Stimulated activated CD8-positive, alpha-beta memory T cell treated with anti-CD3 and anti-CD28 coated beads, Interleukin-15, amount 100 ng/mL, for 1 hour (primary cell): ENCODE data around the gene ZNF214.

Source experiments
- DNase-seq: peaks from one replicate; pipeline ENCODE4 v3.0.0-alpha.2; 2020; ENCODE audit warnings: low read depth

The ZNF214 gene

DNA sequence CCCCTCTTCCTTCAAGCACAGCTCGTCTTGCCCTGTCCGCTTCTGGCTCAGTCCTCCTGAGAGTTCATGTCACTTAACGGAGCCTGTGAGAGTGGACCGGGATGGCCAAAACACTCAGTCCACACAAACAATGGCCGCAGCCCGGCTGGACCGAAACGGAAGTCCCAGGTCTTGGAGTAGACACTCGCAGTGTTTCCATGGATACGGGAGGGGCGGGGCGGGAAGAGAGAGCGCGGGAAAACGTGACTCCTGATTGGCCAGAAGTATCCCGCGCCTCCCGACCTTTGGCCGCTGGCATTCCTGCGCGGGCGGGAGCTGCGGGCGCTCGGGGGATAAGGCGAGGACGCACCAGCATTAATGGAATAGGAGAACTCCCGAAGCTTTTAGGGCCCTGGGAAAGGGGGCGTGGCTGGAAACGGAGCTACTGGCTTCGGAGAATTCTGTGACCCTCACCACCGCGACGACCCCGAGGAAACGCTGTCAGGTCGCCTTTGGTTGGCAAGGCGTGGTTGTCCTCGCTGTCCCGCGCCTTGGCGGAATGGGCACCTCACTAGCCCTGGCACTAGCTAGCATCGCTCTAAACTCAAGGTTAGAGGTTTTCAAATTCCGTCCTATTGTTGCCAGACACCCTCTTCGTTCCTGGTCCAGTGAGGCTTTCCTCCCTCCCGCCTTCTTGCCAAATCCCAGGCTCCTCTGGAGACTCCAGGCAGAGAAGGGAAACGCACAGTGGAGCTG lies at the start of gene ZNF214, which contains the start of gene NLRP14:
Gene ZNF214, minus strand, starts transcription at position 164 of the 735 bp plus-strand sequence. CDS start 17,511 bp downstream, outside the sequence.
Gene NLRP14, plus strand, starts transcription at position 297 of the 735 bp plus-strand sequence. CDS start 18,108 bp downstream, outside the sequence.
- DNase-seq: no peak

DNA sequence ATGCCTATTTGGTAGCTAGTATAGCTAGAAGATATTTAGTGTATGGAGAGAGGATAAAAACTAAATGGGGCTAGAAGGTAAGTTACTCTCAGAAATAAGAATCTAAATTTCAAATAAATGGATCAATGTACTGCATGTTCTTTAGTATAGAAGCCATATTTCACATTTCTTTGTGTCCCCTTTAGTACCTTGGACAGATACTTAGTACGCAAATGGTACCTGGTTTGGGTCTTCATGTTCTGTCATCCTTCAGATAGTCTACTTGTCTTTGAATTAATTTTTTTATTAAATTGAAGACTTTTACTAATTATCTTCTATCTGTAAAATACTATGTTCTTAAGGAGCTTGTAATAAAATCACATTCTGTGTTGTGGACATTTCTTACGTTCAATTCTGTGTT lies 42.4 kb upstream of the ZNF214 start:
- DNase-seq: no peak

DNA sequence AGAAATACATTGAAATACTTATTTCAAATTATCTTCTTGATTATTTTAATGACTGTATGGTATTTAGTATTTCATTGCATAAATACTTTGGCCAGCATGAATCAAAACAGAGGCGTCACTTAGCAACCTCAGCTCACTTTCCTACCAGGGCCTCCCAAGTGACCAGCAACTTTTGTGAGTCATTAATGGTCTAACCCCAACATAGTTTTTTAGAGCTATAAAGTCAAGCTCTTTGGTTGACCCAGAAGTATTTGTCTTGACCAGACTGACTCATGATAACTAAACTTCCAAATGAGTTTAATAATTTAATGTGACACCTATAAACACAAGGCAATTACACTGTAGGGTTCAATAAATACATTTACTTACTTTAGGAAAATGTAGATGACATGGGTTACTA lies 40.7 kb upstream of the ZNF214 start:
- DNase-seq: no peak

DNA sequence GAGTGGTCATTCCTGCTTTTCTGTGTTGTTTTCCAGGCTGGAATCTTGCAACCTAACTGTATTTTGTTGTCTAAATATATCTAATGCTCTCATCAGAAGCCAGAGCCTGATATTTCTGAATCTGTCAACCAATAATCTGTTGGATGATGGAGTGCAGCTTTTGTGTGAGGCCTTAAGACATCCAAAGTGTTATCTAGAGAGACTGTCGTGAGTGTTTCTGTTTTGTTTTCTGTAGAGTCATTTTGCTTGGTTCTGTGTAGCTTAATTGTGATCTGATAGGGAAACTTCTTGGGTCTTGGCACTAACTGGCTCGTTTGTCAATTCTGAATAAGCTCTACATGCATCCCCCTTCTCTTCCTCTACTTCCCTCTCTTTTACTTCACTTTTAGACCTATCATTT lies 37.5 kb upstream of the ZNF214 start:
- no peak for DNase-seq

DNA sequence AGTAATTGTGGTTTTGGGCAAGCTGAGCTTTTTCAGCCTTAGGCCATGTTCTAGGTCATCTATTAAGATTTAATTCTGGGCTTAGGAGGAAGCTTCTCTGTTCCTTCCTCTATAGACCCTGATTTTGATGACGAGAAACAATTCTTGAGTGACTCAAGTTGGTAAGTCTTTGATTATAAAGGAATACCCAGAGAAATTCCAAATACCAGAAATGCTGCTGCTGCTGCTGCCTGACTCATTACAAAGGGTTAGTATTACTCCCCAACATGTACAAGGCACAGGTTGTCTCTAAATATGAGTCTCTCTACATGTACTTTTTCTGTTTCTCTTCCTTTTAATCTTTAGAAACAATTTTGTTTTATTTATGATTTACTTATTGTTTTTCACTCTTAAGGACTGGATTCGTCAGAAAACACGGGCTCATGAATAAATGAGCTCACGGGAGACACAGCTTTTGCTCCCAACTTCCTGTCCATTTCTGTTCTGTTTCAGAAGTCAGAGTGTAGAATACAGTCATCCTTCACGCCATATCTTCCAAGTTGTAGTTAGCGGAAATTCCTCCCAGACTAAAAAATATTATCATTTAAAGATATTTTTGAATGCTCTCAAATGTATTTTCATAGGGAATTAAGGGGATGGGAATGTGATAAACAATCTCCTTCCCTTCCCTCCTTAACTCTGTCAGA lies 36.8 kb upstream of the ZNF214 start:
- no peak for DNase-seq

DNA sequence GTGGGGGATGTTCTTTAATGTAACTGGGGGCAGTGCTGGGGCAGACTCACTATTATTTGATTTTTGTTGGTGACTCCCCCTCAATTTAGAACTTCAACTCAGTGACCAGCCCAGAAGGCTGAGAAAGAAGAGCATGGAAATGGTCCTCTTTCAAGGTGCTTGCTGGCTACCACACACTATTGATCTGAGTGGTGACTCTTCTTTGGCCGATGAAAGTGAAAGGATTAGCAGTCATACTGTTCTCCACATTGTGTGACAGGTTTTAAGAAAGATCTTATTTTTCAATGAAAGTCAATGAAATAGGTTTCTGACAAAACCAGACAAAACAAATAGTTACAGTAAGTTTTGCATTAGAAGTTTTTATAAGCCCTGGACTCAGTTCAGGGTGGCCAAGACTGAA lies 30.0 kb upstream of the ZNF214 start:
- DNase-seq: no peak

DNA sequence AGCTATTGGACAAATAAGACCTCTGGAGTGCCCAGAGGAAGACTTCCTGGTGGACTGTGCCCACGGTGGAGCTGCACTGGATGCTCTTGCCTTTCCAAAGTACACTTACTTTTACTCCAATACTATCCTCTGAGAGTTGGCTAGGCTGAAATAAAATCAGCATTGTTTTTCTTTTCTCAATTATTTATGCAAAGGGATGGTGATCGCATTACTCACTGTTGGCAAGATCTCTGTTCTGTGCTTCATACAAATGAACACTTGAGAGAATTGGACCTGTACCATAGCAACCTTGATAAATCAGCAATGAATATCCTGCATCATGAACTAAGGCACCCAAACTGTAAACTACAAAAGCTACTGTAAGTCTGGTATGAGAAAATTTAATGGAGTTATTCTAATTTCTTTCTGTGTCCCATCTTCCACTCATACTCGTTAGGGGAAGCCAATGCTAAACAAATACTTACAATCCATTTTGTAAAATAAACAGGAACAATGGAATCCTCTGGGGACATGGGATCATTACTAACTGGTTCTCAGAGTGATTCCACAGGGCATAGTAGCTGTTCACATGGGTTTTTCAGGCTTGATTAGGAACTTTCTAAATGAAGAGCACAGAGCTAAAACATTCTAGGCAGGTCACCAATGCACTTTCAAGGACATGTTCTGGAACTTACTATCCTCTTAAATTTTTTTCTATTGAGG lies 26.5 kb upstream of the ZNF214 start:
- no peak for DNase-seq

DNA sequence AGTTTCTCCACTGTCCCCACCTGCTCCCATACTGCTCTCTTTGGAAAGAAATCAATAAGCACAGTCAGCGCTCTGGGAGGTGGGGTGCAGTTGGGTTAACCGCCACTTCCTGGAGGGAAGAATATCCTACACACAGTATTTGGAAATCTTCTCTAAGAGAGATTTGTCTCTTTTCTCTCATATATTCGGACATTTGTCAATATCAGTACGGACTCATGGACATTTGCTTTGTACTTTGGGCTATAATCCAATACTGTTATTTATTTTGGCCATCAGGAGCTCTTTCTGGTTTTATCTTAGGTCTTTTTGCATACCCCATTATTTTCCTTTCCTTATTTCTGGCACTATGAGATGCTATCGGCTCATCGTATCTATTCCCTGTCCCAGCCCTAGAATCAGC lies 13.9 kb upstream of the ZNF214 start:
- DNase-seq: no peak

DNA sequence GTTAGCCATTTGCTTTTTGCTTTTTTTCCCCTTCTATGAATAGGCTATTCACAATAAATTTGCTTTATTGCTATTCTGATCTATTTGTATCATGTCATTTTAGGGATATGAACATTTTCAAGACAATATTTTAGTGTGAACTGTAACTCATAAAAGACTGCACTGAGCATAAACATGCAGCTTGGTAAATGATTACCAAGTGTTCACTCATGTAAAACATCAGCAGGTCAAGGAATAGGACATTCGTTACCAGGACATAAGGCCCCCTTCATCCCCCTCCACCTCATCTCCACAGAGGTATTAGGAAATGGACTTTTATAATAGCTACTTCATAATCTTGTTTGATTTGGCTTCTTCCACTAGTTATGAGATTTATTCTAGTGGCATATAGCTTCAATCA lies 12.5 kb upstream of the ZNF214 start:
- no peak for DNase-seq

DNA sequence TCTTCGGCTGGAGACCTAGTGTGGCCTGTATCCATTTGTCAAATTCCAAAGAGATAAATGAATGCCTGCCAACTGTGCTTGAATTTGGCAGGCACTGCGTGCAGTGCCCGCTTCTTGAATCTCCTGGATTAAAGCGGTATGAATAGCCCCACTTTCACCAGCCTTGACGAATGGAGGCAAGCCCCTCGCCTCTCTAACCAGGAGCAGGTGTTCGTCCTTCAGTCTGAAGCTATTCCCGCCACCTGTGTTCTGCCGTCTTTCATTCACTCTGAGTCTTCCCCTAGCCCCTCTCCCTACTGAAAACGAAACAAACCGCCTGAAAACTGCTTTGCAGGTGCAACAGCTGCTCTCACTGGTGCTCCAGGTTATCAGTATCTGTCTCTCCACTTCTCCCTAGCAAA lies 11.3 kb upstream of the ZNF214 start:
- no peak for DNase-seq

DNA sequence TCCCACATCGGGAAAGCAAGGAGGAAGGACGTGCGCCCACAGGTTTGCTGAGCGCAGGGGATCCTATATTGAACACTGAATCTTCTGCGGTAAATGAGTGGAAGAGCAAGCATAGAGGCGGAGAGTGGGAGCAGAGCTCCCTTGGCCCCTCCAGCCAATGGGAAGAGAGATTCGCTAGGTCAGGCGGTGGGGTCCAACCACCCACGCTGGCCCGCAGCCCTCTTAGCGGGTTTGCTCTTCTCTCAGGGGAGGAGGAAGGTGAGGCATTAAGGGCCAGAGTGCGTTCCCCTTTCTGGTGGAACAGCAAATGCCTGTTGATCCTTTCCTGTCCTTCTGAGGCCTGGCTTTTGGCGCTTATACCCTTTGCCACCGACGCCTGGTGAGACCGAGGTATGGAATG lies 10.7 kb upstream of the ZNF214 start:
- DNase-seq: no peak

DNA sequence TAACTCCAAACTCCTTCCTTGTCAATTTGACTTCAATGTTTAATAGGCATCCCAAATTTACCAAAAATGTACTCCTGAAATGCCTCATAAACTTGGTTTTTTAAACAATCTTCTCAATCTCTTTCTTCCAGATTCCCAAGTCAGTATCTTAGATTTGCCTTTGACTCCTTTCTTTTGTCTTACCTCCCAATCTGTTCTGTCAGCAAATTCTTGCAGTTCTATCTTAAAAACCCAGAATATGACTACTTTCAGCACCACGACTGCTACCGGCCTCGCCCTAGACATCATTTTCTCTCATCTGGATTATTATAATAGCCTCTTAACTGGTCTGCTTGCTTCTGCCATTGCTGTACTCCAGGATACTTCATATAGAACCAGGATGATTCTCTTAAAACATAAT lies 8.0 kb upstream of the ZNF214 start:
- DNase-seq: no peak

DNA sequence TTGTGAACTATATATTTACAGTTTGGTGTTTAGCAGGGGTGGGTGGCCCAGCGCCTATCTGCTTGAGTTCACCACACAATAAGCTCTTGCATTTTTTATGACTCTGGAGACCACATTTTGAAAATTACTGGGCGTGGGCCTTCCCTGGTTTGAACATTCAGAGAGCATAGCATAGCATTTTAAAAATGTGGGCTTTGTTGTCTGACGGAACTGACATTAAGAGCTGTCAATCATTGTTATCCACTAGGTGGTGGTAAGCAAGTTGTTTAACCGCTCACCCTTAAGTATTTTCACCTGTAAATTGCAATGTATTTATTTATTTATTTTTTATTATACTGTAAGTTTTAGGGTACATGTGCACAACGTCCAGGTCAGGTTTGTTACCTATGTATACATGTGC lies 1.2 kb upstream of the ZNF214 start:
- no peak for DNase-seq

DNA sequence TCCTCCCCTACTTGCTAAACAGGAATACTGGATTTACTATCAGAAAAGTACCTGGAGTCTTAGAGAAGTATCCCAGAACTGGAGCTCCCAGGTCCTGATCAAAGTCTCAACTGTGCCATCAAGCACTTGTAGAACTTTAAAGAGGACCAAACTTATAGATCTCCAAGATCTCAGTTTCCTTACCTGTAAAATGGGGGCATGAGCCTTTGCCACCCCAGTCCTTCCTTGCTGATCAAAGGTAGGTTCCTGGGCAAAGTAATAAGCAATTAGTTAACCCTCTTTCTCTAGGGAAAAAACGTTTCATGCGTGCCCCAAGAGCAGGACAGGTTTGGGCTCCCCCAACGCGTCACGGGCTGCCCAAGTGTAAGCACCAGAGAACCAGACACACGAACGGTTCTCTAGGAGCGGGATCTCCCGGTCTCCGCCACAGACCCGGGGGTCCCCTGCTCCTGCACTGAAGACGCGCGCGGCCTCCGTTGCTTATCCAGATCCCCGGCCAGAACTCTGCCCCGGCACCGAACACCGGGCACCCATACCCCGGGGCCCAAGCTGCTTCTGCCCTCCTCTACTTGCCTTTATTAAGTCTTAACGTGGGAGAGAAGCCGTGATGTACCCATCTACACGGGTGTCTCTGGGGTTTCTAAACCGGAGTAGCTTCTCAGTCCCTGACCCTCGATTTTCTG lies 505 bp downstream of the ZNF214 start:
- DNase-seq: no peak

DNA sequence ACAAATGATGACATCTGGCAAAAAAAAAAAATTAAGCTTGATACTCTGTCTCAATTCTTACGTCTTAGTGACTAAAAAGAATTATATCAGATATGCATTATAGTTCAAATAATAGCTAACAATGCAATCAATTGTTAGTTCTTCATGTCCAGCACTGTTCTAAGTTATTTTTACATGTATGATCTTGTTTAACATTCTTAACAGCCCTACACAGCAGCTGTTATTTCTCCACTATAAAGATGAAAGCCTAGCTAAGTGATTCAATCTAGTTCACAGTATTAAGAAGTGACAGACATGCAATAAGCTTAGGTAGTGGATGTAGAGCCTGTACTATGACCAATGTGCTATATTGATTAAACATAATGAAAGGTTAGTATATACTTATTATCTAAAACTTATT lies 4.1 kb downstream of the ZNF214 start:
- no peak for DNase-seq

DNA sequence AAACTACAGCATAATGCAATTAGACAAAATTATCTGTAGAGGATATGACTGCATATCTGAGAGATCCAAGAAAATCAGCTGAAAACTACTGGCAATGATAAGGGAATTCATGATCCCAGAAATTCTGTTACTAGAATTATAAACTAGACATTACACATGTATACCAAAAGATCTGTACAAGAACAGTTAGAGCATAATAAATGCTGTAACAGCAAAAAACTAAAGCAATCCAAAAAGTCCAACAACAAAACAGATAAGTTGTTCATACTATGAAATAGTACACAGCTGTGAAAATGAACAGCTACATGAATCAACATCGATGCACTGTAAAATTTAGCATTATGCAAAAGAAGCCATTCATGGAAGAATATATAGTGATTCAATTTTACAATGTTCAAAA lies 6.0 kb downstream of the ZNF214 start:
- DNase-seq: no peak

DNA sequence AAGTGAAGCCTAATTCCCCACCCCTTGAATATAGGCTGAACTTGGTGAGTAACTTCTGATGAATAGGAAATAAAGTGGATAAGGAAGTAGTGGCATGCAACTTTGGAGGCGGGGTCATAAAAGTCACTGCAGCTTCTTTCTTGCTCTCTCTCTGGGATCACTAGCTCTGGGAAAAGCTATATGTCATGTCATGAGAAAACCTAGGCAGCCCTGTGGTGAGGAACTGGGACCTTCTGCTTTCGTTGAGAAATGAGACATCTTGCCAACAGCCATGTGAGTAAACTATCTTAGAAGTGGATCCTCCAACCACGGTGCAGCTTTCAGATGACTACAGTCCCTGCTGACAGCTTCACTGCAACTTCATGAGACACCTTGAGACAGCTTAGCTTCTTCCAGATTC lies 15.7 kb downstream of the ZNF214 start:
- DNase-seq: no peak

DNA sequence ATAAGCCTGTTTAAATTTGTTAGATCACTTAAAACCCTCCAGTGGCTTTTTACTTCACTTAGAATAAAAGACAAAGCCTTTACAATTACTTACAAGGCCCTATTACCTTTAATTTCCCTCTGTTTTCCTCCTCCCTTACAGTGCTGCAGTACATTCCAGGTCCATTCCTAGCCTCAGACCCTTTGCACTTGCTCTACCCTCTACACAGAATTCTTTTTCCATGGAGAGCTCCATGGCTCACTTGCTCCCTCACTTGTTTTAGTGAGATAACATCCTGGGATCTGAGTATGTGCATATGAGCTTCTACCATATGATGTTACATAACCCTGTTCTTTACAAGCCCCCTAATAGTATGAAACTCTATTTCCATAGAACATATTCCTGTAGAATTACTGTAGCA lies 24.4 kb downstream of the ZNF214 start:
- no peak for DNase-seq

DNA sequence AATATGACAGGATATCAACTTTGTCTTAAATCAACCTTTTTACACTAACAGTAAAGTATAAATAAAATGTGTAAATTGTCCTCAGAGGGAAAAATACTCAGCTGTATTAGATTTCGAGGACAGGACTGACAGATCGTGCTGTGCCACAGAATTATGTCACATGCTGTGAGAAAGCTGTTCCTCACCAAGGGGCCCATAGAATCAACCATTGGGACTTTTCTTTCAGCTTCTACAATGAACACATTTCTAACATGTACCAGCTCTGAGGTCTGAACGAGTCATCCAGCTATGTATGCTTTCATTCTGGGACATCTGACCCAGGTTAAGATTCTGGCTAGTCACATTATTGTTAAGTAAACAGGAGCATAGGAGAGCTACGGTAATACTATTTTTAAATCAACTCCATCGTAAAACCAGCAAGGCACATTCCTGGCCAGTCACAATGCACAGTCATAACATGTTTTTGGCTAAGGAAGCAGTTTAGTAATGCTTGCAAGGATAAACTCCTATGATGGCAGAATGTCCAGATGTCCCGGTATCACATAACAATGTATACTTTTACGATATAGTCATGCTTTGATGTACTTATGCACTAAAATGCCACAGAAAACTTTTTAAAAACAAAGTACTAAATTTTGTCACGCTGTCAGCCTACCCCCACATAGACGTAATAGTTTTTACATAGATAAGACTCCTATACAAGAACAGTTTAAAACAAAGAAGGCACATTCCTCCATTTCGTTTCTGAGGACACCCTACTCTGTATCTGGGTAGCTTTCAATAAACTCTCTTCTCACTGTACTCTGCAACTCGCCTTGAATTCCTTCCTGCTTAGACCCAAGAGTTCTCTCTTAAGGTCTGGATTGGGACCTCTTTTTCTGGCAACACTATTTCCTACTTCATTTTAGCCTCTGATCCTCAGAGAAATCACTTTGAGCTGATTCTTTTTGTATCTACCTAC lies 27.4 kb downstream of the ZNF214 start:
- no peak for DNase-seq

DNA sequence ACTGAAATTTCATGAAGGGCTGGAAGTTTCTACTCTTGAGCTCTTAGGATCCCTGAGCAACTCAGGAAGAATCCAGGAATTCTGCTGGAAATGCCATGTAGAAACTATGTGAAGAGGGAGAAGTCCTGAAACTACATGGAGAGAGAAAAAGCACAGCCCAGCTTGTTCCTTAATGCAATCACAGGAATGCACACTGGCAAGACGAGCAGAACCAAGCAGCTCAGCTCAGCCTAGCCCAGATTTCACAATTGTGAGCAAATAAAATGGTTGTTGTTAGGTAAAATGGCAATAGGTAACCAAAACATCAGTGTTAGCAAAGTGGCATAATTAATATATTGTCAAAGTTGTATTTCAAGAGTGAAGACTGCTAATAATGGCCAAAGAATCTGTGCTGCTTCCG lies 28.1 kb downstream of the ZNF214 start:
- no peak for DNase-seq

DNA sequence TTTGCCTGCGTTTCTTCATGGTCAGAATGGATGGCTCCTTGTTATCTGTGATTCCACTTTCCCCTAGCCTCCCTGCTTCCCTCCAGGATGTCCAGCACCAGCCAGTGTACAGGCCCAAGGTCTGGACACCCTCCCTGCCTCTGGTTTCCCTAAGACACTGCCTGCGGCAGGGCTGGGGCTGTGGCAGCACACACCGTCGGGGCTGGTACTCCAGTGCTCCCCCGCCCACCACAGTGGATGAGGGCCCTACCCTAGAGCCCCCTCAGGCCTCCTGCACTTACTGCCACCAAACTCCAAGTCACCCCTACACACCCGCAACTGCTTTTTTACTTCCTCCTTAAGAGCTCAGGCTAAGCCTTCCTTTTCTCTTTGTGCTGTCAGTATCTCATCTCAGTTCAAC lies 28.9 kb downstream of the ZNF214 start:
- no peak for DNase-seq
